GM18861 (cell line): ENCODE results near the gene ANKRD44.
A peak's percentile ranks its signal among the peaks of the same experiment; 100 is the strongest.

Experiments
- ATAC-seq: cut with Tn5 transposase; IDR thresholded peaks from one replicate; pipeline ENCODE4 v1.9.1; 2021; ENCODE audit not compliant: unreplicated experiment

ANKRD44 gene

GRCh38 chr2:197152451-197153228, 157.9 kb downstream of the ANKRD44 start:
- peak; percentile 81 for ATAC-seq

GRCh38 chr2:197149546-197149945, 161.0 kb downstream of the ANKRD44 start:
- ATAC-seq: no peak

DNA sequence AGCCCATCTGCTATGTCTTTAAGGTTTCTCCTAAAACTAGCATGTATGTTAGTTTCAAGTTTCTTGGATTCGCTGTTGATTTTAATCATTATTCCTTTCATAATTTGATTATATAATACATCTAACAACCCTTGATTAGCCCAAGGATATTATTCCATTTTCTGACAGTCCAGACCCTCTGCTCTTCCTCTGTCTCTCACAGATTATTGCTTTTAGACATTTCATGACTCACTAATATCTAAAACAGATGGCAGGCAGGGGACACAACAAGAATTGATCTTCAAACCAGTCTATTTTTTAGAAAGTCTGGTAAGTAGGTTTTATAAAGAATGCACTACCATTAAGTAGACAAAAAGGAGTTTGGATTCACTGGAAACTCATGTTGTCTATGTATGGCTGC, 162.2 kb downstream of the ANKRD44 start:
- ATAC-seq: no peak

- ATAC-seq: no peak
Measured at GRCh38 chr2:197147942-197148341, 162.6 kb downstream of the ANKRD44 start.

GRCh38 chr2:197146995-197147394, 163.6 kb downstream of the ANKRD44 start:
- no peak for ATAC-seq

DNA sequence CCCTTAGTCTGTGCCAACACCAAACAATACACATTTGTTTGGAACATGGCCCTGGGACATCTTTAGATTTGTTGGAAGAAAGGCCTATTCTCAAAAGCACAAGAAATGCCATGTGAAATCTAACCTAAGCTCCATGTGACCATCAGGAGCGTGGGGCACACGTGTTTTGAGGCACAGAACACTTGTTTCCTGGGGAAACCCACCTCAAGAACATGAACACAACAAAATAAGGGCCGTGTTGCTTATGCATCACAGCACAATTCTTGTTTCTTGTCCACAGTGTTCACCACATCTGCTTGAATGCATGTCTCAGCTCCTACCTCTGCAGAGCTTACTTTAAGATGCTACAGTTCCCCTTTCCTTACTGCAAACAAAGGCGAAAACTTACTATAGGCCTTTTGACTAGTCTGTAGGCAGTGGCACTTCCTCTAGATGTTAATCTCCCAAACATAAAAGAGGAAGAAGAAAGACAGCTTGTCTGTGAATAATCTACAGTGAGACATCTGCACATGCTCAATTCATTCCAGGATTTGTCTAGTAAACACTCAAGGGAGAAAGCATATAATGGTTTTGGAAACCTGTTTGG, 165.0 kb downstream of the ANKRD44 start:
- ATAC-seq: peak; percentile 90

DNA sequence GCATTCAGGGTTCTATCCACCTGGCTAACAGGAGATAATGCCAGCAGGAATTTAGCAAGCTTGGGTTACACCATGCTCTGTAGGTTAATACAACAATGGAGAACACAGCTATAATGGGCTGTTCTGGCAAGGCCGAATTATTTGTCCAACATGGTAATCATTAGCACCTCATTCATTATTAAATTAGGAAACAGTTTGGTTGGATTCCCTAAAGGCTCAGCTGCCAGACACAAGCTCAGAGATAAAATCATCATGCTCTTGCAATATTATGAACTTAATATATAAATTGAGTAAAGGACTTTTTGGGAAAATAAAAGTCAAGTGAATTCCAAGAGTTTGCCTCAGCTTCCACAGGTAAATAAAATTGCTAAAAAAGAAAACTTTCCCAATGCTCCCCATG, 166.4 kb downstream of the ANKRD44 start:
- ATAC-seq: no peak

- ATAC-seq: no peak
Measured at GRCh38 chr2:197141702-197142473, 168.7 kb downstream of the ANKRD44 start.

GRCh38 chr2:197140045-197140444, 170.5 kb downstream of the ANKRD44 start:
- ATAC-seq: no peak

- no peak for ATAC-seq
Measured at GRCh38 chr2:197138506-197138905, 172.1 kb downstream of the ANKRD44 start.

DNA sequence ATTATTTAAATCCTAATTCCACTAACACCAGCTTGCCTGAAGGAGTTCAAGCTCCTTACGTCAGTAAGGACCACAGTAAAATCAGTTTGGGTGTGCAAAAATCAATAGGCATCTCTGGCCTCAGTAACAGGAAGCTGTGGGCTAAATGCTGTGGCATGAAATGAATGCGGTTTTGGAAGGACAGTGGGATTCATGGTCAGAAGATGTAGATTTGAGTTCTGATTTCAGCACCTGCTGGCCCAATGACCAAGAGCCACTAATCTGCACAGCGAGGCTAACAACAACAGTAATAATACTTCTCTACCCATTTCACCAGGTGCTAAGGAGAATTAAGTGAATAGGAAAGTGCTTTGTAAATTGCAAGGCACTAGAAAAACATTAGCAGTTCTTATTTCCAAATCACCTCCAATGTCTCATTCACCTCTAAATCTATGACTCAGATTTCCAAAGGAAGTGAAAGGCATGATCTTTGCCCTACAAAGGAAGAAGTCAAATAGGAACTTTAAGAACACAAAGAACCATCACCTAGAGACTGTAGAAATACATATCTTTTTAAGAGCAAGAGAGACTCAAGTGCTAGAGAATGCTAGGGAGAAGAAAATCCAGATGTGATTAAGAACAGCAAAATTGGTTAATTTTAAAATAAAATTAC, 172.6 kb downstream of the ANKRD44 start:
- no peak for ATAC-seq

DNA sequence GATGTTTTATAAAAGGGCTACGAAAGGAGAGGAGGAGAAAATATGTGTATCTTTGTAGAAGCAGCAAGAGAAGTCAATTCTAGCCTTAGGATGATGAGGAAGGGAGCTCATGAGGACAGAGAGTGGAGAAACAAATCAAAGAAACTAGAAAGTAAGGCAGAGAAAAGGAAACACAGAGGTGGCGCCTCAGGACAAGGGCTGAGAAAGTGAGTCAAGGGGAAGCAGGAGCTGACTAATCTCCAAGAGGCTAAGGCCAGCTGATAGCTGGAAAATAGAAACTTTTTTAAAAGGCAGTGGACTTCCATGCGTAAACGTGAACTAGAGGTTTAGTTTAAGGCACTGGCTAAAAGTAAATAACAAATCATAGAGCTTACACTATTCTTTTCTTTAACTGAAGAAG, 173.3 kb downstream of the ANKRD44 start:
- ATAC-seq: no peak

GRCh38 chr2:197136452-197136851, 174.1 kb downstream of the ANKRD44 start:
- no peak for ATAC-seq

- no peak for ATAC-seq
Measured at GRCh38 chr2:197135806-197136205, 174.8 kb downstream of the ANKRD44 start.

DNA sequence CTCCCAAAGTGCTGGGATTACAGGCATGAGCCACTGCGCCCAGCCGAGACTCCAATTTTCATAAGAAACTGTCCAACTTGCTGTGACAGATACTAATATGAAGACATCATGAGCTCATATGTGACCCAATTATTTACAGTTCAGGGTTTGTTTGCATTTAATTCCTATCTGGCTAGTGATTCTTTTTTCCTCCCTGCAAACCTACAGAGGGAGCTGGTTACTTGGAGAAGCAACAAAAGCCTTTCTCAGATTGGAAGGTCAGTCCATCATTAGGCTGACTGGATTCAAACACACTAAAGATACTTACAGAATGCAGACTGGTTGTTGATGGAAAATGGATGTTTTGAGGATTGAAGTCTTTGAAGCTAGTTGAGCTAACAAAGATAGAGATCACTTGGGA, 176.4 kb downstream of the ANKRD44 start:
- no peak for ATAC-seq

- ATAC-seq: peak; percentile 55
Measured at GRCh38 chr2:197131558-197131855, 179.1 kb downstream of the ANKRD44 start.

DNA sequence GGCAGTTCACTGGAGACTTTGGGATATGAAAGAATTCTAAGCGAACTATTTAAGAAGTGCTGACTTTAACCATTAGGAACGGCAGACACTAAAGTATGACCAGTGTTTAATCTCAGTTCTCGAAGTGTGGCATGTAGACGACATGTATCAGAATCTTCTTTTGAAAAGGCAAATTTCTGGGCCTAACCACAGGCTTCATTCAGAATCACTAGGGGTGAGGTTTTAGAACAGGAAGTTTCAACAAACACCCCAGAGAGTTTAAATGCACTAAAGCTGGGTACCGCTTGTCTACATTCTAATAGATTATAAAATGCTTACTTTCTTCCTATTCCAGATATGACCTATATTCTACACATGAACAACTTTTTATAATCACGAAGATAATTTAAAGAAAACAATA, 180.3 kb downstream of the ANKRD44 start:
- ATAC-seq: peak; percentile 80

DNA sequence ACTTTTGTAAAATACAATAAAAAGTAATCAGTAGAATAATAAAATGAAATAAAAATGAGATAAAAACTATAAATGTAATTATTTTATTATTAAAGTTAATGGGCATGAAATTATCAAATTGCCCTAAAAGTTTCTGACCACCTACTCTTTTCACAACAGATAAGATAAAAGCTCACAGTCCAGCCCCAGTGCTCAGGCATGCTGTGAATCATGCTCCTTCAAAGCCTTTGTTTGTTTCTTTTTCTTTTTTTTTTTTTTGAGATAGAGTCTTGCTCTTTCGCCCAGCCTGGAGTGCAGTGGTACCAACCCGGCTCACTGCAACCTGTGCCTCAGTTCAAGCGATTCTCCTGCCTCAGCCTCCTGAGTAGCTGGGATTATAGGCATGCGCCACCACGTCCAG, 181.7 kb downstream of the ANKRD44 start:
- no peak for ATAC-seq

DNA sequence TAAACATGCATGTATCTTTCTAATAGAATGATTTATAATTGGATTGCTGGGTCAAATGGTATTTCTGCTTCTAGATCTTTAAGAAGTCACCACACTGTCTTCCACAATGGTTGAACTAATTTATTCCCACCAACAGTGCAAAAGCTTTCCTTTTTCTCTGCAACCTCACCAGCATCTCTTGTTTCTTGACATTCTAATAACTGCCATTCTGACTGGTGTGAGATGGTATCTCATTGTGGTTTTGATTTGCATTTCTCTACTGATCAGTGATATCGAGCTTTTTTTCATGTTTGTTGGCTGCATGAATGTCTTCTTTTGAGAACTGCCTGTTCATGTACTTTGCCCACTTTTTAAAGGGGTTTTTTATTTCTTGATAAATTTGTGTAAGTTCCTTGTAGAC, 182.5 kb downstream of the ANKRD44 start:
- no peak for ATAC-seq

- ATAC-seq: no peak
Measured at GRCh38 chr2:197126630-197127352, 183.8 kb downstream of the ANKRD44 start.
